ENCODE data around the gene EMC10.

- no peak for TF ChIP-seq MYNN (tag by site-specific recombination; IDR thresholded peaks at IDR 0.05; ENCODE audit: borderline replicate concordance)
- no peak for TF ChIP-seq SCRT2 (tag by site-specific recombination; IDR thresholded peaks at IDR 0.05)
- TF ChIP-seq CTCF (tag by site-specific recombination; IDR thresholded peaks at IDR 0.05) = no peak
- TF ChIP-seq ZNF174 (tag by site-specific recombination; IDR thresholded peaks at IDR 0.05) = no peak
- no peak for TF ChIP-seq ZNF146 (tag by site-specific recombination; IDR thresholded peaks at IDR 0.05)
- no peak for TF ChIP-seq ZSCAN18 (tag by site-specific recombination; IDR thresholded peaks at IDR 0.05)
- no peak for TF ChIP-seq YY1 (tag by site-specific recombination; IDR thresholded peaks at IDR 0.05)
- no peak for TF ChIP-seq ZNF24 (tag by site-specific recombination; IDR thresholded peaks at IDR 0.05)
- no peak for TF ChIP-seq ZNF513 (tag by site-specific recombination; IDR thresholded peaks at IDR 0.05)
Measured at GRCh38 chr19:50496189-50497021, 20.1 kb downstream of the EMC10 start.

Measured in HEK293 (cell line).